Activated naive CD4-positive, alpha-beta T cell treated with anti-CD3 and anti-CD28 coated beads, Interleukin-2, amount 50 U/mL, for 16 hours (primary cell): ENCODE results near the gene COPZ1.
"Not testable (repeated sequence)": the region's sequence is repeated elsewhere in the genome, so short reads cannot be mapped to it uniquely, and the experiment has no call there.

ENCODE experiments used
- DNase-seq: peaks from one replicate; pipeline ENCODE4 v3.0.0-alpha.2; 2020

COPZ1 gene, protein sequence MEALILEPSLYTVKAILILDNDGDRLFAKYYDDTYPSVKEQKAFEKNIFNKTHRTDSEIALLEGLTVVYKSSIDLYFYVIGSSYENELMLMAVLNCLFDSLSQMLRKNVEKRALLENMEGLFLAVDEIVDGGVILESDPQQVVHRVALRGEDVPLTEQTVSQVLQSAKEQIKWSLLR

DNA sequence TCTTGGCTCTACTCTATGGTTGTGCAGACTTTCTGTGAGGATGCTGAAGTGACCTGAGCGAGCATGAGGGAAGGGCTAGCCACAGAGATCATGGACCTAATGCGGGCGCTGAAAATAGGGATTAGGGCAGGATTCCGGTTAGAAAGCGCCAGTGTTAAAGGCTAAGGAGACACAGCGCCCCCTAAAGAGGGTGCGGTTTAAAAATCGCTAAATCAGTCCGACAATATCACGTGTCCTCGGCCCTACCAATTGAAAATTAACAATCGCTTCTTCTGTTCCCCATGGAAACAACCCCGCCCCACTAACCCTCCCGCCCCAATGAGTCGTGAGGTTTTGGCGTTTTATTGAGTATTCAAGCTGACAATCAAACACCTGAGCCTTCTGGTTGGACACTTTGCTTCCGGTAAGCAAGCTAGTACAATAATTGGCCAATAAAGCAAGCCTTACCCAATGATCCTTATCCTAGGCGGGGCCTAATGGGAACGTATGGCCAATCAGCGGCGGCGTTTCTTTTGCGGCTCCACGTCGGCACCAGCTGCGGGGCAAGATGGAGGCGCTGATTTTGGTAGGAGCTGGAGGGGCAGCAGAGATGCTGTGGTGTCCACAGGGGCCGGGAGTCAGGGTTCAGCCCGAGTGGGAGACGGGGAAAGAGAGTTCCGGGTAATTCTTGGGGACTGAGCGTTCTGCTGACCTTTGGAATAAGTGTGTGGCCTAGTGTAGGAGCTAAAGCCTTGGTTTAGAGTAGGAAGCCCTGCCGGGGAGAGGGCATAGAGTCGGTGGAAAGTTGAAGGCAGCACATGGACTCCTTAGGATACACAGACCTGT is at the start of gene COPZ1:
Gene COPZ1 (plus strand): TSS at position 515 of the 825 bp plus-strand sequence. CDS start 33 bp downstream, at position 548.
- peak; percentile 91 for DNase-seq

DNA sequence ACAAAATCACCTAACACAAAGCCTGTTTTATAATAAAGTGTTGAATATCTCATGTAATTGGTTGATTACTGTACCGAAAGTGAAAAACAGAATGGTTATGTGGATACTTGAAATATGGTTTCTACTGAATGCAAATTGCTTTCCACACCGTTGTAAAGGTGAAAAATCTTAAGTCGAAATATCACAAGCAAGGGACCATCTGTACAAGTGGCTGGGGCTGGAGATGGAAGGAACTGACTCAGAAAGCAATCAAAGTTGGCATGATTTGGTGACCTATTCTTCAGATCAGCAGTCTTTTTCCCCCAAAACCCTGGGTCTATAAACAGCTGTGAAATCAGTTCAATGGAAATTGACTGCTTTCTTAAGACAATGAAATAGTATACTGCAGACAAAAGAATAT is 48.6 kb upstream of the COPZ1 start:
- DNase-seq, result no peak

DNA sequence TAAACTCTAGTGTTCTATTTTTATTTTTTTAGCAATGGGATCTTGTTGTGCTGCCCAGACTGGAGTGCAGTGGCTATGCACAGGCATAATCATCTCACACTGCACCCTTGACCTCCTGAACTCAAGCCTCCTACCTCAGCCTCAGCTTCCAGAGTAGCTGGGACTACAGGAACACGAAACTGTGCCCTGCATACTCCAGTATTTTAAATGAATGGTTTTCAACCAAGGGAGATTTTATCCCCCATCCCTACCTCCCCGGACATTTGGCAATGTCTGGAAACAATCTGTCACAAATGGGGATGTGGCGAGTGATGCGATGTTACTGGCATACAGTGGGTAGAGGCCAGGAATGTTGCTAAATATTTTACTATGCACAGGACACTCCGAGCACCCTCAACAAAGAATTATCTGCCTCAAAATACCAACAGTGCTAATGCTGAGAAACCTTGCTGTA is 47.1 kb upstream of the COPZ1 start:
- no peak for DNase-seq

DNA sequence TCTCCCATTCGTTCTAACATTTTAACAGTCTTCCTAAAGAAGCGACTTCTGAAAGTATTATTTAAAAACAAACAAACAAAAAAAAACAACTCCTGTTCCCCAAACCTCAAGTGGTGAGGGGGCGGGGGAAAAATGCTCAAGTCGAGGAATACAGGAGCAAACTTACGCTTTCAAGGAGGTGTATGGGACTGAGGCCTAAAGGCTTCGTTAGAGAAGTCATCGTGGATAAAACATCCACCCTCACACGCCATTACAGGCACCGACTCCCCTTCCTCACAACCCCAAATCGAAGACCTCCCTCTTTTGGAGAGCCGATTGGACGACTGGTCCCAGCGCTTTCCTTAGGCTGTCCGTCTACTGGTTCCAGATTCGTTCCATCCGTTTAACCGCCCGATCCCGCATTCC is 45.7 kb upstream of the COPZ1 start:
- DNase-seq, result no peak

DNA sequence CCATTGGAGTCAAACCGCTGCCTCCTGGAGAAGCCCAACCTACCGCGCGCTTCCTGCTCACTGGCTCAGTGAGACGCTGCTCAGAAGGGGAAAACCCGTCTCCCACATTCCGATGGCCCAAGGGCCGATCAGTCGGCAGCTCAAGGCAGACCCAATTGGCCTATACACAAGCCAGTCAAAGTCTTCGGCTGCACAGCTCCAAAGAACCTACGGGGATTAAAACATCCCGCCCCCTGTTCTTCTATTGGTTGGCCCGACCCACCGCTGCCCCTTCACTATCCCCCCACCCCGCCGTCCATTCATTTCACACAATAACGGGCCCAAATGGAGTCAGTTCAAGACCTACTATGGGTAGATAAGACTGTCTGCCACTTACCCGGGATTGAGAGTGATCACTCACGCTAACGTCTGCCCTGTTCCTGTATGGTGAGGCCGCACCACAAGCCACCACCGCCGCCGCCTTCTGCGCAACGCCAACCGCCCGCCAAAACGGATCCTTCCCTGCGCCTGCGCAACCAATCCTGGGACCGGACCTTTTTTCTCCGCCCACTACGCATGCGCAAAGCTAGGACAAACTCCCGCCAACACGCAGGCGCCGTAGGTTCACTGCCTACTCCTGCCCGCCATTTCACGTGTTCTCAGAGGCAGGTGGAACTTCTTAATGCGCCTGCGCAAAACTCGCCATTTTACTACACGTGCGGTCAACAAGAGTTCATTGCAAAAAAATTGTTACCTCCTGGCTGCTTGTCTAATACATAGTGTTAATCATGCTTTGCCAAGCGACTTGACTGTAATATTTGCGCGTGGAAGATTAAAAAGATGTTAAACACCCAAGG is 45.1 kb upstream of the COPZ1 start, which contains the start of gene CBX5:
Gene CBX5 (minus strand): TSS at position 491 of the 836 bp plus-strand sequence. CDS start 22,472 bp downstream, outside the sequence.
- DNase-seq, result peak; percentile 99

DNA sequence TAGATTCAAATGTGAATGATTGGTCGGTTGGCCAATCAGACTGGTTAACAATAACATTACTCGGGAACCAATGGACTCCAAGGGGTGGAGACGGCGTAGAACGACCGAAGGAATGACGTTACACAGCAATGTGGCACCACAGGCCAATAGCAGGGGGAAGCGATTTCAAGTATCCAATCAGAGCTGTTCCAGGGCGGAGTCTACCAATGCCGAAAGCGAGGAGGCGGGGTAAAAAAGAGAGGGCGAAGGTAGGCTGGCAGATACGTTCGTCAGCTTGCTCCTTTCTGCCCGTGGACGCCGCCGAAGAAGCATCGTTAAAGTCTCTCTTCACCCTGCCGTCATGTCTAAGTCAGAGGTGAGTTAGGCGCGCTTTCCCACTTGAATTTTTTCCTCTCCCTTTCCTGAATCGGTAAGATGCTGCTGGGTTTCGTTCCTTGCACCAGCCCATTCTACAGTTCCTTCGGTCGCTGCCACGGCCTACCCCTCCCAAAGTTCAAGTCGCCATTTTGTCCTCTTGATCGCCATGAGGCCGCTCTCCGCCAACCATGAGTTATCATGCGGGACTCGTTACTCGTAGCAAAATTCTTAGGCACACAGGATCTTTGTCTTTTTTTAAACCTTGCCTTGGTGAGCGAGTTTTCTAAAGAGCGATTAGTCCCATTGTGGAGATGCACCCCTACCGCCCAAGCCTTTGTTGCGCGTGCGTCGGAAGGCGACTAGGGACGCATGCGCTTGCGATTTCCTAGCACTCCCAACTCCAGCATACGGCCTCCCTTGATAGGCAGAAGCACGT is 44.3 kb upstream of the COPZ1 start, which contains the start of gene HNRNPA1:
Gene HNRNPA1 (plus strand): TSS at position 259 of the 793 bp plus-strand sequence. CDS start 82 bp downstream, at position 341.
- DNase-seq, result peak; percentile 92

DNA sequence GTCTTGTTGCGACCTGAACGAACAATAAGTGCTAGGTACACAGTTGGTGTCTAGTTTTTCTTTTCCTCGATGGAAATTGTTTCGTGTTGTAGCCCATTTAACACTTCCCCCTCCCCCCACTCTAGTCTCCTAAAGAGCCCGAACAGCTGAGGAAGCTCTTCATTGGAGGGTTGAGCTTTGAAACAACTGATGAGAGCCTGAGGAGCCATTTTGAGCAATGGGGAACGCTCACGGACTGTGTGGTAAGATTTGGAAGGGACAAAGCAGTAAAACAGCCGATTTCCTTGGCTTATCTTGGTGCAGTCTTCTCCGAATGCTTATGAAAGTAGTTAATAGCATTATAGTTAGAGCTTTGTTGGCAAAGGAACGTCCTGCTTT is 43.7 kb upstream of the COPZ1 start:
- DNase-seq, result not testable (repeated sequence)

DNA sequence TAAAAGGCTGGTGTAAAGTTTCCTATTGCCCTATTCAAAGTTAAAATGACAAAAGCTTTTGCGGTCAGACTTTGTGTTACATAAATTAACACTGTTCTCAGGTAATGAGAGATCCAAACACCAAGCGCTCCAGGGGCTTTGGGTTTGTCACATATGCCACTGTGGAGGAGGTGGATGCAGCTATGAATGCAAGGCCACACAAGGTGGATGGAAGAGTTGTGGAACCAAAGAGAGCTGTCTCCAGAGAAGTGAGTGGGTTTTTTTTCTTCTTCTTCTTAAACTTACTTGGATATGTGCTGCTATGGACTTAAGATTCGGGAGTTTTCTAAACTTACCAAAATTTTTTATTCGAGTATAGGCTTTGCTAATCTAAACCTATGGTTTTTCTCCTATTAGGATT is 43.2 kb upstream of the COPZ1 start:
- DNase-seq, result not testable (repeated sequence)

DNA sequence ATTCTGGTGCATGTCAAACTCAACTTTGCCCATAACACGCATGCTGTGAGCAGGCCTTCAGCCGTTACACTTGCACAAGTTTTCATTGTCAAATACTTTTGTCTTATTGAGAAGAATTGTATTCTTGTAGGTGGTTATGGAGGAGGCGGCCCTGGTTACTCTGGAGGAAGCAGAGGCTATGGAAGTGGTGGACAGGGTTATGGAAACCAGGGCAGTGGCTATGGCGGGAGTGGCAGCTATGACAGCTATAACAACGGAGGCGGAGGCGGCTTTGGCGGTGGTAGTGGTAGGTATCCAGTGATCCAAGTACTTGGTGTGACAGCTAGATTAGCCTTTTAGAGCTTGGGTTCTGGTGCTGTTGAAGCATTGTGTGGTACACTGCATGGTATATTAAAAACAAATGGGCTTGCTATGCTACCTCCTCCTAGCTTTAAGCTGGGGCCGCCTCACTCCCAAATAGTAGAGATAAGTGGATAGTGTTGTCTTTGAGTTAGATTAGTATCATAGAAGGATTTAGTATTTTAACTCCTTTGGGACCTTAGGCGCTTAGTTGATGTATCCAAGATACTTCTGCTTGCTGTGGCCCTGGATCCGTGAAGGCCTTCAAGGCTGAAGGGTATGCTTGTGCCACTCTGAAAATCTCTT is 41.9 kb upstream of the COPZ1 start:
- peak; percentile 44 for DNase-seq

DNA sequence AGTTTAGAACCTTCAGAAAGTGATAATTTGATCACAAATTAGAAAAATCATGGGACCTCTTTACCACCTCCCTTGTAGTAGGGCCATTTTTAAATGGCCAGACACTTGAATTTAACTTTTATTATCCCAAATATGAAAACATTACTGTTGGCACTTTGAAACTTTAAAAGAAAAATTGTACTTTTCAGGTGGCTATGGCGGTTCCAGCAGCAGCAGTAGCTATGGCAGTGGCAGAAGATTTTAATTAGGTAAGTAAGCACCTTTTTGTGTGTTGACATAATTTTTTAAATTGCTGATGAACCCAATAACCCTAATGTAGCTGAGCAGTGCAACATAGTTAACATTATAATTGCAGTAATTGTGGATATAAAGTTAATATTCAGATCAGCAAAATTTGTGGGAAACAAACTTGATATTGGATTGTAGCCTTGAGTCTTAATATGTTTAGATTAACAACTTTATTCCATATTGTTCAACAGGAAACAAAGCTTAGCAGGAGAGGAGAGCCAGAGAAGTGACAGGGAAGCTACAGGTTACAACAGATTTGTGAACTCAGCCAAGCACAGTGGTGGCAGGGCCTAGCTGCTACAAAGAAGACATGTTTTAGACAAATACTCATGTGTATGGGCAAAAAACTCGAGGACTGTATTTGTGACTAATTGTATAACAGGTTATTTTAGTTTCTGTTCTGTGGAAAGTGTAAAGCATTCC is 40.7 kb upstream of the COPZ1 start:
- not testable (repeated sequence) for DNase-seq

DNA sequence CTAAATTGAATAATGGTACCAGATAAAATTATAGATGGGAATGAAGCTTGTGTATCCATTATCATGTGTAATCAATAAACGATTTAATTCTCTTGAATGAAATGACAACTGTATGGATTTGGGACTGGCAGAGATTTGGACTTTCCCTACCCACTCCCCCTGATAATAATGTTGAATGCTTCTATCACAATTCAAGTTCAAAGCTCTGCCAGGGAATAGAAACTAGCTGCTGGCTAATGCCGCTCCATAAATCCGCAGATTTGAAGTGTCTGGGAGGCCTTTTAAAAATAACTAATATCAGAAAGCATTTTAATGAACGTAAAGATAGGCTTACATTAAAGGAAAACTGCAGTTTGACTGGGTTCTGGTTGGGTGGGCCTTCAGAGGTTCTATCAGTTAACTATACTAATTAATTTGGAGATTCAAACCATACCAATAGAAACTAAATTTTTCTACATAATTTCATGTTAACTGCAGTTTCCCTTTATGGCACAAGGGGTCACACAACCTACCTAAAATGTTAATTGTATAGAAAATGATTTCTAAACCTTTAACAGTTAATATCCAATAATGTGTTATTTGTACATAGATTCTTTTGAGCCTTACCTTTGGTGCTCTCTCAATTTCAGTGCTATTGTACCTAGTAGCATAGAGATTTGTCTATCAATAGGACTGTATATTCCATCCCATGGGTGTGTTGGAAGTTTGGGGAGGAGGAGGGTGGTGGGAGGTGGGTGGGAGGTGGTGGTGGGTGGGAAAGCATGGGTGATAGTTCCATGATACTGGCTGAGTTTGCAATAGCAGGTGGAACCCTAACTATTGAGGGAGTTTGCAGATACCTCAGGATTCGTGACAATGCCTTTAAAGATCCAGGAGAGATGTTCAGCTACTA is 39.5 kb upstream of the COPZ1 start:
- DNase-seq, result no peak

DNA sequence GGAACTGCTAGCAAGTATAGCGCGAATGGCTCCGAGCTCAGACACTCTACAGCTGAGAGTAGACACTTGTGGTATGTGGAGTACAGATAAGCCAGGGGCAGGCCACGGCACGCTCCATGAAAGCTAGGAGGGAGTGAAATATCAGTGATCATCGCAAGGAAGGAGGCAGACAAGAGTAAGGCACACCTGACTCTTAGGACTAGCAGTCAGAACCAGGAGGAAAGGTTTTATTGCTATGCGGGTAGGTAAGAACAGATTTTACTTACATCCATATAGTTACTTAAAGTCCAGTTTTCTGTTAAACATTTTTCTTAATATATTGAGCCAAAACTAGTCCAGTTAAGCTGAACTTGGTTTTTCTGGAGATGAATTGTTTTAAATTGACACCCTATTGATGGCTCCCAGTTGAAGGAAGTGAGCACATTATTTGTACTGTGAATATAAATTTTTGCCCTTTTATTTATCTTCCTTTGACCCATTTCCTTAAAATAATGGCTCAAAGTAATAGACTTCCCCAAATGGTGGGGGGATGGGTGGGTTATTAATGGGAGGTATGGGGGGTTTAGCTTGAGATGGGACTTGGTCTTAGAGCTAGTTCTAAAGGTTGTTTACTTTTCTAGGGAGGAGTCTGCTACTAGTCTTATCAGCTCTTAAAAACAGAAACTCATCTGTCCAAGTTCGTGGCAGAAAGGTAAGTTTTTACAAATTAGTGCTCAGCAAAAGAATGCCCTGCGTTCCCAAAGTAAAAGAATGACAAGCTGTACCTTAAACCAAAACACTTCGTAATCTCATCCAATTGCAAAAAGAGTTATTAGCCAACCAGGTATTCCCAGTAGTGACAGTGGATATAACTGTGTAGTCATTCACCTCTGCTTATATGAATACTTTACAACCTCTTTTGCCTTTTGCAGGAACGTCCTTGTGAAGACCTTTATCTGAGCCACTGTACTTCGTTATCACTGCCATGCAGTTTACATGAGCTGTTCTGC is 38.6 kb upstream of the COPZ1 start:
- peak; percentile 20 for DNase-seq

DNA sequence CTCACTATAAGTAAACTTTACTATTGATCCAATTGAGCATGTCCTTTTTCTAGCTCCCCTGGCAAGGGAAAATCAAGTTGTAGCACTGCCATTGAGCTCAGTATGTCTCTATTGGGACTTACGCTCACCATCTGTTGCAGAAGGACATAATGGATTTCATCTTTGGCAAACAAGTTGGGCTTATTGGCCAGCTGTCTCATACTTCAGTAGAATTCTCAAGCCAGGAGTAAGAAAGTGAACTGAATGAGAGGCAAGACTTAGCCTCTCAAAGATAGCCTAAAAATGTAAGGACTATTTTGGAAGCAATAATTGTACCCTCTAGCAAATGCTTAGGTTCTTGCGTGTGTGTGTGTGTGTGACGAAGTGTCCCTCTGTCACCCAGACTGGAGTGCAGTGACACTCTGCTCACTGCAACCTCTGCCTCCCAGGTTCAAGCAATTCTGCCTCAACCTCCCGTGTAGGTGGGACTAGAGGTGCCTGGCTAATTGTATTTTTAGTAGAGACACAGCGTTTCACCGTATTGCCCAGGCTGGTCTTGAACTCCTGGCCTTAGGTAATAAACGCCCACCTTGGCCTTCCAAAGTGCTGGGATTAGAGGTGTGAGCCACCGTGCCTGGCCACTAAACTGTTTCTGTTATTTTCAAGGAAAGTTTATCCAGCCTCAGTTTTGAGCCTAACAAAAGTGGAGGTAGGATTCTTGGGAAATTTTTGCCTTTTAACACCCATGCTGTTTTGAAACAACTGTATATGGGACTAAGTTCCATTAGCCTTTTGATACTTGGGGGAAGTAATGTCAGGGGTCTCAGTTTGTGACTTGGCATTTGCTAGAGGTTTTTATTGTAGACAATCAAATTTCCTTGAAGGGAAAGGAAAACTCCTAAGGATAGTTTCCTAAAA is 37.4 kb upstream of the COPZ1 start:
- DNase-seq, result peak; percentile 23

DNA sequence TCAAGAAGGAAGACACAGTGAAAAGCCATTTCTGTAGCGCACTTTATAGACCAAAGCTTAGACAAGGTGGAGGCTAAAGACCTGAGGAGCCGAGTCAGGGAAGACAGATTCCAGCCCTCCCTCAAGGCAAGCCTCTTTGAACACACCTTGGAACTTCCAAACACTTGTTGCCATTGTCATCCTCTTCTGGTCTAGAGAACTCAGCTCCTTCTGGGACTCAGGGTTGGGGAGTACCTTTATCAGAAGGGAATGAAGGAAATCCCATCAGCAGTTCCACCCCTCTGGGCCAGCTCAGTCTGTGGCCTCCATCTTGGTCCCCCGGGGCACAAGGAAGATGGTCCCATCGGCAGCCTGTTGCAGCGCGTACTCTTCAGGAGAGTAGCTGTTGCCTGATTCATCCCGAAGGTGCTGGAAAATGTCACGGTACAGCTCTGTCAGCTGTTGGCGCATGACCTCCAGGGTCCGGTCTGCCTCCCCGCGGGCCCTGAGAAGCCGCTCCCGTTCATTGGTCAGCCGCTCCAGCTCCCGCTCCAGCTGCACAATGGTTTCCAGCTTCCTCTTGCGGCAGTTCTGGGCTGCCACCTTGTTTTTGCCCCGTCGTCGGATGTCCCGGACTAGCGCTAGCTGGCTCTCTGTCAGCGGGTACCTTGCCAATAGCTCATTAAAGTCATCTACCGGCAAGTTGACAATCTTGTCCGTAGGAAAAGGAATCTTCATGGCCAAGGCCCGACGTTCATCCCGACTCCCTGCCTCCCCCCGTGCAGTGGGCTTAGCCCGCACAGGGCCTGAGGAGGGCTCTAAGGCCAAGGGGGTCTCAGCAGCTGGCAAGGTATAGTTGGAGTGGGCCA is 32.6 kb upstream of the COPZ1 start:
- DNase-seq, result no peak

DNA sequence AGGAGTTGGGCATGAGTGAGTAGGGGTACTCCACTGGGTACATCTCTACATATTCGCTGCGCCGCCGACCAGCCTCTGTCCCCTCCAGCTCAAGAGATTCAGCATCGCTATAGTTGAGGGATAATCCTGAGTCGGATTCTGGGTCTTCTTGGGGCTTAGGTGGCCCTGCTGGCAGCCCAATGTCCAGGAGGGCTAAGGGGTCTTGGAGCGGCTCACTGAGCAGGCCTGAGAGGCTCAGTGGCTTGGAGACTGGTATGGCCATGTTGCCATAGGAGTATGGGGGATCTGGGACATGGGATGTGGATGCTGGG is 32.0 kb upstream of the COPZ1 start:
- DNase-seq, result no peak

DNA sequence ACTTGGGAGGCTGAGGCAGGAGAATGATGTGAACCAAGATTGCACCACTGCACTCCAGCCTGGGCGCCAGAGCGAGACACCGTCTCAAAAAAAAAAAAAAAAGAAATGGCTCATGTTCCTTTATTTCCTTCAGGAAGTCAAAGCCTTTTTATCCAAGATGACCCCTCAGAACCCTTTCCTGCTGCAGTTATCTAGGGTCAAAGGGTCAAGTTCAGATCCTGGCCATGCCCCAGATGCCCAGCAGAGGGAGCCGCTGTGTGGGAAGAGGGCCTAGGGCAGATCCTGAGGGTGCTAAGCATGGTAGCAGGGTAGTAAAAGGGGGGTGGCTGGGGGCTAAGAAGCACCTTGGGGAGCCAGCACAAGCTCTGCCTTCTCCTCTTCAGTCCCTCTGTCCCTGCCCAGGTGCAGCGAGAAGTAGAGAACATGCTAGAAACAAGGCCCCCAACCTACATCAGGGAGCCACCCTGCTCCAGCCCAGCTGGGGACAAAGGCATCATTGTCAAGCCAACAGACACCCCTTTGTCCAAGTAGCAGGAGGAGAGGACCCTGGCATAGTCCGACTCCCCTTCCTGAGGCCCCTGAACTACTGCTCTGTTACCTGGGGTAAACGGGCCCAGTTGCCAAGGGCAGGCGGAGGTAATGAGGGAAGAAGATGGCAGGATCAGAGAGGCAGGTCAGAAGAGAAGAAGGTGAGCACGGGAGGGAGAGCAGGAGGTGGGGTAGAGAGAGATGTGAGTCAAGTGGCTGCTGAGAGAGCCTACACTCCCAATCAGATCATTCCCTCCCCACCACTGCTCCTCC is 30.6 kb upstream of the COPZ1 start:
- DNase-seq, result peak; percentile 58
